ENCODE results near the gene OSBPL3.
"Not testable (repeated sequence)": the region's sequence is repeated elsewhere in the genome, so short reads cannot be mapped to it uniquely, and the experiment has no call there.

OSBPL3 gene

GRCh38 chr7:24795407-24795767 is 184.6 kb downstream of the OSBPL3 start:
- TF ChIP-seq EZH2phosphoT487 (IDR thresholded peaks at IDR 0.05; ENCODE audit: low read length) (no peak), CTCF (IDR thresholded peaks at IDR 0.05; ENCODE audit: low read length) (no peak), EZH2 (optimal IDR thresholded peaks at IDR 0.05; ENCODE audit: low read depth, low read length) (no peak)

GRCh38 chr7:24794751-24795406 is 185.1 kb downstream of the OSBPL3 start:
- H3K9me3 ChIP-seq (replicated peaks; ENCODE audit: insufficient read depth, low read length); H3K4me2 ChIP-seq (ENCODE audit: low read depth, low read length); H3F3A ChIP-seq (ENCODE audit: insufficient read depth, low read length); H3K9ac ChIP-seq (ENCODE audit: low read length); H4K20me1 ChIP-seq (ENCODE audit: insufficient read depth, low read length); H2AFZ ChIP-seq (ENCODE audit: low read length); DNase-seq; H3K4me1 ChIP-seq (ENCODE audit: low read length); H3K9me2 ChIP-seq (replicated peaks; ENCODE audit: insufficient read depth, low read length); H3K79me2 ChIP-seq (ENCODE audit: low read length); H3K27ac ChIP-seq (ENCODE audit: low read length); H3K4me3 ChIP-seq (ENCODE audit: low read length); H3K36me3 ChIP-seq (replicated peaks; ENCODE audit: insufficient read depth, low read length); H3K27me3 ChIP-seq (replicated peaks; ENCODE audit: insufficient read depth, low read length): not testable (repeated sequence)

More at GRCh38 chr7:24795407-24795767, 184.6 kb downstream of the OSBPL3 start:
- H3K4me3 ChIP-seq (ENCODE audit: low read length) = no peak overlapping the region
- DNase-seq = no peak
- no peaks in the 10 kb centered on the region for H3K36me3 ChIP-seq (replicated peaks; ENCODE audit: insufficient read depth, low read length)
- no peaks in the 10 kb centered on the region for H3K4me1 ChIP-seq (ENCODE audit: low read length)
- no peak overlapping the region for H3K27ac ChIP-seq (ENCODE audit: low read length)
- no peaks in the 10 kb centered on the region for H3K9me3 ChIP-seq (replicated peaks; ENCODE audit: insufficient read depth, low read length)
- no peak overlapping the region for H3K4me2 ChIP-seq (ENCODE audit: low read depth, low read length)
- no peaks in the 10 kb centered on the region for H3F3A ChIP-seq (ENCODE audit: insufficient read depth, low read length)
- no peaks in the 10 kb centered on the region for H3K79me2 ChIP-seq (ENCODE audit: low read length)
- no peak overlapping the region for H2AFZ ChIP-seq (ENCODE audit: low read length)
- no peaks in the 10 kb centered on the region for H4K20me1 ChIP-seq (ENCODE audit: insufficient read depth, low read length)
- H3K27me3 ChIP-seq (replicated peaks; ENCODE audit: insufficient read depth, low read length) = no peaks in the 10 kb centered on the region
- no peak overlapping the region for H3K9ac ChIP-seq (ENCODE audit: low read length)
- no peaks in the 10 kb centered on the region for H3K9me2 ChIP-seq (replicated peaks; ENCODE audit: insufficient read depth, low read length)

GRCh38 chr7:24793982-24794648 is 185.9 kb downstream of the OSBPL3 start:
- no peak for TF ChIP-seq EZH2 (optimal IDR thresholded peaks at IDR 0.05; ENCODE audit: low read depth, low read length)
- no peak for TF ChIP-seq CTCF (IDR thresholded peaks at IDR 0.05; ENCODE audit: low read length)
- TF ChIP-seq EZH2phosphoT487 (IDR thresholded peaks at IDR 0.05; ENCODE audit: low read length) = no peak
- Histone ChIP-seq H3K9me3 (replicated peaks; ENCODE audit: insufficient read depth, low read length) (no peaks in the 10 kb centered on the region), H3K27me3 (replicated peaks; ENCODE audit: insufficient read depth, low read length) (no peaks in the 10 kb centered on the region), H3K4me3 (ENCODE audit: low read length) (no peak overlapping the region), H3K36me3 (replicated peaks; ENCODE audit: insufficient read depth, low read length) (no peaks in the 10 kb centered on the region), H3K9ac (ENCODE audit: low read length) (no peak overlapping the region), H3K27ac (ENCODE audit: low read length) (no peak overlapping the region), H3K4me2 (ENCODE audit: low read depth, low read length) (no peak overlapping the region), H3K9me2 (replicated peaks; ENCODE audit: insufficient read depth, low read length) (no peaks in the 10 kb centered on the region), H4K20me1 (ENCODE audit: insufficient read depth, low read length) (no peaks in the 10 kb centered on the region), H3F3A (ENCODE audit: insufficient read depth, low read length) (no peaks in the 10 kb centered on the region), H3K4me1 (ENCODE audit: low read length) (no peaks in the 10 kb centered on the region), H2AFZ (ENCODE audit: low read length) (no peak overlapping the region), H3K79me2 (ENCODE audit: low read length) (no peaks in the 10 kb centered on the region)
- DNase-seq = no peak

GRCh38 chr7:24788961-24789576 is 190.9 kb downstream of the OSBPL3 start:
- no peaks in the 10 kb centered on the region for H3F3A ChIP-seq (ENCODE audit: insufficient read depth, low read length)
- no peaks in the 10 kb centered on the region for H3K36me3 ChIP-seq (replicated peaks; ENCODE audit: insufficient read depth, low read length)
- no peaks in the 10 kb centered on the region for H3K9me3 ChIP-seq (replicated peaks; ENCODE audit: insufficient read depth, low read length)
- H3K27ac ChIP-seq (ENCODE audit: low read length) = no peak overlapping the region
- H3K27me3 ChIP-seq (replicated peaks; ENCODE audit: insufficient read depth, low read length) = no peaks in the 10 kb centered on the region
- H3K4me2 ChIP-seq (ENCODE audit: low read depth, low read length) = no peak overlapping the region
- H3K79me2 ChIP-seq (ENCODE audit: low read length) = no peaks in the 10 kb centered on the region
- no peaks in the 10 kb centered on the region for H4K20me1 ChIP-seq (ENCODE audit: insufficient read depth, low read length)
- H3K4me1 ChIP-seq (ENCODE audit: low read length) = no peaks in the 10 kb centered on the region
- no peak overlapping the region for H3K9ac ChIP-seq (ENCODE audit: low read length)
- TF ChIP-seq EZH2phosphoT487 (IDR thresholded peaks at IDR 0.05; ENCODE audit: low read length) (no peak), EZH2 (optimal IDR thresholded peaks at IDR 0.05; ENCODE audit: low read depth, low read length) (no peak), CTCF (IDR thresholded peaks at IDR 0.05; ENCODE audit: low read length) (no peak)
- H3K9me2 ChIP-seq (replicated peaks; ENCODE audit: insufficient read depth, low read length) = no peaks in the 10 kb centered on the region
- H2AFZ ChIP-seq (ENCODE audit: low read length) = no peak overlapping the region
- H3K4me3 ChIP-seq (ENCODE audit: low read length) = no peak overlapping the region
- DNase-seq = no peak

Data from MM.1S (cell line).